Uterus (tissue), 4 donors: Measurements from ENCODE around the gene ASMTL. TPM values are rescaled to one million over a fixed set of nuclear protein-coding genes. Genes with fewer than 3 reads are reported as not detected.
"Not testable (repeated sequence)": the region's sequence is repeated elsewhere in the genome, so short reads cannot be mapped to it uniquely, and the experiment has no call there.

Source experiments
- DNase-seq, 2 donors: peaks; one replicate each; pipeline ENCODE4 v3.0.0-alpha.2; 2019 to 2020
- H3K27ac ChIP-seq, 2 donors: fragments of 200-600 bp; sonication (generic); 1 replicate in 1 of 2; 2 replicates in 1 of 2; pipeline ENCODE4 v1.5.1; 2016 to 2018
- H3K27me3 ChIP-seq, 2 donors: fragments of 200-600 bp; sonication (generic); one replicate each; pipeline ENCODE4 v1.5.1; 2018 to 2019; ENCODE audit warnings: control low read depth in 1 of 2
- H3K36me3 ChIP-seq, 2 donors: fragments of 200-600 bp; sonication (generic); one replicate each; pipeline ENCODE4 v1.5.1; 2019; ENCODE audit warnings: control low read depth in 1 of 2
- H3K4me1 ChIP-seq, 2 donors: fragments of 200-600 bp; sonication (generic); one replicate each; pipeline ENCODE4 v1.5.1; 2018 to 2019; ENCODE audit warnings: control low read depth in 1 of 2
- H3K4me3 ChIP-seq, 2 donors: fragments of 200-600 bp; sonication (generic); 1 replicate in 1 of 2; 2 replicates in 1 of 2; pipeline ENCODE4 v1.5.1; 2018 to 2019; ENCODE audit warnings: mild to moderate bottlenecking in 1 of 2
- H3K9me3 ChIP-seq, 2 donors: fragments of 200-600 bp; sonication (generic); one replicate each; pipeline ENCODE4 v1.5.1; 2019; ENCODE audit warnings: control low read depth in 1 of 2
- CTCF ChIP-seq, 4 experiments: fragments of 200-600 bp in 2 of 4; fragments of 450-650 bp in 2 of 4; sonication (generic) in 2 of 4; IDR thresholded peaks; one replicate each; pipeline ENCODE4 v1.5.1; 2016 to 2019; ENCODE audit warnings: antibody characterized with exemption in 4 of 4, mild to moderate bottlenecking in 2 of 4, moderate library complexity in 1 of 4
- POLR2A ChIP-seq, 2 donors: fragments of 450-650 bp; IDR thresholded peaks; one replicate each; pipeline ENCODE4 v1.6.1; 2016; ENCODE audit warnings: antibody characterized with exemption in 2 of 2, mild to moderate bottlenecking in 1 of 2, moderate library complexity in 1 of 2
- intact Hi-C: fragments of 100-400 bp; cut with DNase I; formaldehyde crosslinking; loops from one replicate; pipeline ENCODE4 v1.15.1; 2023; ENCODE audit warnings: low total_unique reads
- total RNA-seq, 4 donors: library from RNA; depleted of rRNA in 3 of 4; stranded (reverse); fragments of >200 nt in 3 of 4; gene quantifications; one replicate each; pipeline versions ENCODE4 v1.1.0 to v1.2.4, GENCODE V29; 2014 to 2023
- donor health status: DM: yes; HTN: yes; CAD: no.

ASMTL gene
- total RNA-seq, 4 donors from 2014 or later: 6.4 to 43.5 (median 11.1) TPM

- H3K4me1 ChIP-seq: no peaks in the 10 kb centered on the region
- H3K9me3 ChIP-seq: no peaks in the 10 kb centered on the region
- DNase-seq: no peak
- intact Hi-C loops: no loop called here
- no peaks in the 10 kb centered on the region for H3K36me3 ChIP-seq
- H3K27ac ChIP-seq: no peak overlapping the region
- no peak overlapping the region for H3K4me3 ChIP-seq
- H3K27me3 ChIP-seq: no peaks in the 10 kb centered on the region
- TF ChIP-seq POLR2A (IDR thresholded peaks at IDR 0.05): no peak
- no peak for TF ChIP-seq CTCF (IDR thresholded peaks at IDR 0.05)
These were observed 72.0 kb downstream of the ASMTL start for GRCh38 chrX:1380672-1381233.

GRCh38 chrX:1378306-1378759, 74.4 kb downstream of the ASMTL start:
- TF ChIP-seq CTCF (IDR thresholded peaks at IDR 0.05) (no peak), POLR2A (IDR thresholded peaks at IDR 0.05) (no peak)
- H3K4me1 ChIP-seq: no peaks in the 10 kb centered on the region
- no peak overlapping the region for H3K4me3 ChIP-seq
- H3K27ac ChIP-seq: no peak overlapping the region
- H3K9me3 ChIP-seq: no peaks in the 10 kb centered on the region
- H3K27me3 ChIP-seq: no peaks in the 10 kb centered on the region
- intact Hi-C loops: no loop called here
- DNase-seq: no peak
- no peaks in the 10 kb centered on the region for H3K36me3 ChIP-seq

GRCh38 chrX:1368385-1368698, 84.4 kb downstream of the ASMTL start:
- no peaks in the 10 kb centered on the region for H3K27me3 ChIP-seq
- intact Hi-C loops: no loop called here
- H3K36me3 ChIP-seq: no peaks in the 10 kb centered on the region
- H3K27ac ChIP-seq: no peak overlapping the region
- DNase-seq: no peak
- TF ChIP-seq CTCF (IDR thresholded peaks at IDR 0.05) (no peak), POLR2A (IDR thresholded peaks at IDR 0.05) (no peak)
- no peak overlapping the region for H3K4me3 ChIP-seq
- H3K9me3 ChIP-seq: no peaks in the 10 kb centered on the region
- no peaks in the 10 kb centered on the region for H3K4me1 ChIP-seq

GRCh38 chrX:1366363-1366762, 86.3 kb downstream of the ASMTL start:
- H3K36me3 ChIP-seq, intact Hi-C loops: not testable (repeated sequence)

GRCh38 chrX:1361910-1362309, 90.8 kb downstream of the ASMTL start:
- DNase-seq: no peak
- H3K4me3 ChIP-seq: no peak overlapping the region
- no peaks in the 10 kb centered on the region for H3K4me1 ChIP-seq
- intact Hi-C loops: no loop called here
- TF ChIP-seq POLR2A (IDR thresholded peaks at IDR 0.05) (no peak), CTCF (IDR thresholded peaks at IDR 0.05) (no peak)
- H3K9me3 ChIP-seq: peaks cover 0 to 8% of the 10 kb centered on the region in 2 donors
- no peak overlapping the region for H3K27ac ChIP-seq
- no peaks in the 10 kb centered on the region for H3K36me3 ChIP-seq
- no peaks in the 10 kb centered on the region for H3K27me3 ChIP-seq

More at GRCh38 chrX:1366363-1366762, 86.3 kb downstream of the ASMTL start:
- H3K27me3 ChIP-seq, H3K9me3 ChIP-seq, DNase-seq, H3K27ac ChIP-seq, H3K4me1 ChIP-seq, H3K4me3 ChIP-seq: not testable (repeated sequence)

- H3K27ac ChIP-seq: no peak overlapping the region
- H3K4me3 ChIP-seq: no peak overlapping the region
- no peaks in the 10 kb centered on the region for H3K36me3 ChIP-seq
- H3K9me3 ChIP-seq: peaks cover 0 to 8% of the 10 kb centered on the region in 2 donors
- DNase-seq: no peak
- no peaks in the 10 kb centered on the region for H3K4me1 ChIP-seq
- H3K27me3 ChIP-seq: no peaks in the 10 kb centered on the region
- no peak for TF ChIP-seq CTCF (IDR thresholded peaks at IDR 0.05)
- TF ChIP-seq POLR2A (IDR thresholded peaks at IDR 0.05): no peak
- intact Hi-C loops: no loop called here
These were observed 91.4 kb downstream of the ASMTL start for GRCh38 chrX:1361275-1361674.
